ENCODE measurements around the gene PBX3.

Gene PBX3

DNA sequence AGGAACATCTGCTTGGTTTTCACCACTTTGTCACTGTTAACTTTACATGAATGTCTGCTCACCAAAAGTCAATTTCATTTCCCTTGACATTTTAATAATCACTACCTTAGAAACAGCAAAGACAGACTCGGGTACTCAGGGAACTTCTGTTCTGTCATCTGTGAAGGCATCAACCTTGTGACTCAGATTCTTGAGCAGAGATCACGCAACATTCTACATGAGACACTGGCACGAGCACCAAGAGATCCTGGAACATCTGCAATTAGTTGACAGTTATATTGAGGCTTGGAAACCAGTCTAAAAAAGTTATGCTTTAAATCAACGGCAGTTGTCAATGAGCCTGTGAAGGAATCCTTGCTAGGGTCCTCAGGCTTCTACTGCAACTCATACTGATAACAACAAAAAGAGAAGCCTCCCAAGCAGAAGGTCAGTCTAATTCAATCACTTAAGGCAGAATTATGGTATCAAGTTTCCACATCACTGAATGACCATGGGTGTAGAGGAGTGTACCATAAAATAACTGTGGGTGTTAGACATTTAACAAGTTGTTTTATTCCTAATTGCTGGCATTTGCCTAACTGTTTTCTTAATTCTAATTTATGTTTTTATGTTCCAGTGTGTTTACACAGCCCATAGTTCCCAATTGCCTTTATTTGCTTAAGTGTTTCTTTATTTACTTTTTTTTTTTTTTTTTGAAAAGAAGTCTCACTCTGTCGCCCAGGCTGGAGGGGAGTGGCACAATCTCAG lies 3.3 kb upstream of the PBX3 start:
- peaks cover 3% of the 10 kb centered on the region; the same call in 1 of the 2 replicates for H3K27me3 ChIP-seq (ENCODE audit: low read depth)
- H3K4me1 ChIP-seq = peaks cover 15% of the 10 kb centered on the region
- no peaks in the 10 kb centered on the region for H3K9me3 ChIP-seq
- in situ Hi-C loops (cut with MboI; ENCODE audit: low sequenced_read_pairs) = no loop called here
- no peak overlapping the region for H3K4me3 ChIP-seq
- DNase-seq (ENCODE audit: low spot score in 2 of 2) = no peak
- peaks cover under 1% of the 10 kb centered on the region; the same call in 1 of the 2 replicates for H3K36me3 ChIP-seq (replicated peaks)

GRCh38 chr9:125744616-125745015 lies 2.6 kb upstream of the PBX3 start:
- DNase-seq (ENCODE audit: low spot score in 2 of 2) = no peak
- Histone ChIP-seq H3K27me3 (ENCODE audit: low read depth) (peaks cover 3% of the 10 kb centered on the region; the same call in 1 of the 2 replicates), H3K9me3 (no peaks in the 10 kb centered on the region), H3K4me3 (no peak overlapping the region), H3K36me3 (replicated peaks) (peaks cover 5% of the 10 kb centered on the region; the same call in 1 of the 2 replicates), H3K4me1 (peaks cover 21% of the 10 kb centered on the region)
- in situ Hi-C loops (cut with MboI; ENCODE audit: low sequenced_read_pairs) = no loop called here

- Histone ChIP-seq H3K4me1 (peaks cover 25% of the 10 kb centered on the region), H3K4me3 (no peak overlapping the region), H3K36me3 (replicated peaks) (peaks cover 5% of the 10 kb centered on the region; the same call in 1 of the 2 replicates), H3K9me3 (no peaks in the 10 kb centered on the region), H3K27me3 (ENCODE audit: low read depth) (peaks cover 3% of the 10 kb centered on the region; the same call in 1 of the 2 replicates)
- in situ Hi-C loops (cut with MboI; ENCODE audit: low sequenced_read_pairs) = no loop called here
- no peak for DNase-seq (ENCODE audit: low spot score in 2 of 2)
Measured at GRCh38 chr9:125745018-125745417, 2.2 kb upstream of the PBX3 start.

GRCh38 chr9:125745682-125746016 lies 1.5 kb upstream of the PBX3 start:
- Histone ChIP-seq H3K36me3 (replicated peaks) (peaks cover 5% of the 10 kb centered on the region; the same call in 1 of the 2 replicates), H3K4me1 (peaks cover 26% of the 10 kb centered on the region), H3K4me3 (peak overlapping the region; percentile 30), H3K27me3 (ENCODE audit: low read depth) (peaks cover 3% of the 10 kb centered on the region; the same call in 1 of the 2 replicates), H3K9me3 (no peaks in the 10 kb centered on the region)
- in situ Hi-C loops (cut with MboI; ENCODE audit: low sequenced_read_pairs) = no loop called here
- no peak for DNase-seq (ENCODE audit: low spot score in 2 of 2)

- DNase-seq (ENCODE audit: low spot score in 2 of 2) = peak; percentile 92 to 96
- H3K27me3 ChIP-seq (ENCODE audit: low read depth) = peaks cover 3% of the 10 kb centered on the region; the same call in 1 of the 2 replicates
- in situ Hi-C loops (cut with MboI; ENCODE audit: low sequenced_read_pairs) = no loop called here
- H3K36me3 ChIP-seq (replicated peaks) = peaks cover 7% of the 10 kb centered on the region
- no peaks in the 10 kb centered on the region for H3K9me3 ChIP-seq
- peaks cover 31% of the 10 kb centered on the region for H3K4me1 ChIP-seq
- peak overlapping the region; percentile 30 for H3K4me3 ChIP-seq
Measured at GRCh38 chr9:125746017-125746773, 978 bp upstream of the PBX3 start.

DNA sequence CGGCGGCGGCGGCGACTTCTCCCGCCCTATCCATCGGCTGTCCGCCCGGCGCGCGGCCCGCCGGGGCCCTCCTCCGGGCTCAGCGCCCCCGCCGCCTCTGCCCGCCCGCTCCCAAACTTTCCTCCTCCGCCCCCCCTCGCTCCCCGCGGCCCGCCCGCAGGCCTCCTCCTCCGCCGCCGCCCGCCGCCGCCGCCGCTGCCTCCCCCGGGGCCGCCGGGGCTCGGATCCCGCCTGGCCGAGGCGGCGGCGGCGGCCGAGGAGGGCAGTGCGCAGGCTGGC lies 460 bp upstream of the PBX3 start:
- no peak overlapping the region for H3K4me3 ChIP-seq
- H3K27me3 ChIP-seq (ENCODE audit: low read depth) = peaks cover 3% of the 10 kb centered on the region; the same call in 1 of the 2 replicates
- no peak for DNase-seq (ENCODE audit: low spot score in 2 of 2)
- peaks cover 36% of the 10 kb centered on the region for H3K4me1 ChIP-seq
- no peaks in the 10 kb centered on the region for H3K9me3 ChIP-seq
- in situ Hi-C loops (cut with MboI; ENCODE audit: low sequenced_read_pairs) = no loop called here
- H3K36me3 ChIP-seq (replicated peaks) = peaks cover 11% of the 10 kb centered on the region

GRCh38 chr9:125747765-125748445 lies 732 bp downstream of the PBX3 start:
- H3K4me1 ChIP-seq = peaks cover 47% of the 10 kb centered on the region
- peaks cover 11% of the 10 kb centered on the region for H3K36me3 ChIP-seq (replicated peaks)
- in situ Hi-C loops (cut with MboI; ENCODE audit: low sequenced_read_pairs) = no loop called here
- H3K9me3 ChIP-seq = no peaks in the 10 kb centered on the region
- H3K27me3 ChIP-seq (ENCODE audit: low read depth) = peaks cover 3% of the 10 kb centered on the region; the same call in 1 of the 2 replicates
- peak overlapping the region; percentile 60 for H3K4me3 ChIP-seq
- peak in 1 of 2 experiments; percentile 43 for DNase-seq (ENCODE audit: low spot score in 2 of 2)

DNA sequence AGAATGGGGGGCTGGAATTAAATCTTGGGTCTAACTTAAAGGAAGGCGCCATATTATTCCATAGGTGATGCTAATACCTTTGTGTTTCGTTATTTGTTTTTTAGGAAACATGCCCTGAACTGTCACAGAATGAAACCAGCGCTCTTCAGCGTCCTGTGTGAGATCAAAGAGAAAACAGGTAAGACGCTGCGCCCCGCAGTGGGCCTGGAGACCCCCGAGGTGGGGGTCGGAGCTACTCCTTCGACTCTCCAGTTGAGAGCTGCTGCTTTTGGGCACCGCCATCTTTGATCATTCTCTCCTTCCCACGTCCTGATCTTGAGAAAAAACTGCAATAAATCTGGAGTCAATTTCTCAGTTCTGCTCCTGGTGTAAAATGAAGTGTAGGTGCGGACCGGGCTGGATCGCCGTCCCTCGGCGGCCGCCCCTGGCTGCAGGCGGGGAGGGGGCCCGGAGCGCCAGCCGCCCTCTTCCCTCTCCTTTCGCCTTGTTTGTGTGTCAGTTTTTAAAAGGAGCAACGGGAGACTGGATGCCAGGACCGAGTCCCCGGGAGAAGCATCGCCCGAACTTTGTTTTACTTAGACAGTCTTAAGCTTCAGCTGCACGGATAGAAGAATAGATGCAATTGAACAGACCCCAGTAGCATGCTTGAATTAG lies 1.4 kb downstream of the PBX3 start:
- in situ Hi-C loops (cut with MboI; ENCODE audit: low sequenced_read_pairs) = no loop called here

DNA sequence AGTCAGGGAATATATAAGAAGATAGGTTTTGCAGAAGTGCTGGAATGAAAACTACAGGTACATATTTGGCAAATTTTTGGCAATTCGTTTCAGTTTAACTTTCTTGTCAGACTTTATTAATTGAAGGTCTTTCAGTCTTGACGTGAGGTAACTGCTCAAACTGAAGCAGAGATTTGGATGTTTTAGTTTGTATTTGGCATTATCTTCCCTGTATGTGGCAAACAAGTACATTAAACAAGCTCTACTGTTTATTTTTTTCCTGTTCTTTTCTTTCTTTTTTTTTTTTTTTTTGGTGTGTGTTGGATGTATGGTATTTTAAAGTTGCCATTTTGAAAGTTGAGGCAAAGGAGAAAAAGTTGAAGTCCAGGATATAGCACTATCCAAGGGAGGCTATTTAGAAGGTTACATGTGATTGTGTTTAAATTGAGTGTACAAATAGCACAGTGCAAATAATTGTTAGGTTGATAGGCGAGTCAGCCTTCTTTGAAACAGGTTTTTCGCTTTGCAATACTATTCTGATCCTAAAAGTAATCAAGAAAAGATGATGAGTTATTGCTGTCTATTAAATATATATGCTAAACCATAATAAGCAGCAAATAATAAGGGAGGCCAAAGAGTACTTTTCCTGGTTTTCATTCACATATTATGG lies 2.2 kb downstream of the PBX3 start:
- H3K4me1 ChIP-seq = peaks cover 55% of the 10 kb centered on the region

More for the DNA sequence above, 1.4 kb downstream of the PBX3 start:
- peaks cover 49% of the 10 kb centered on the region for H3K4me1 ChIP-seq
- peak overlapping the region; percentile 60 for H3K4me3 ChIP-seq
- H3K36me3 ChIP-seq (replicated peaks) = peaks cover 11% of the 10 kb centered on the region
- peaks cover 3% of the 10 kb centered on the region; the same call in 1 of the 2 replicates for H3K27me3 ChIP-seq (ENCODE audit: low read depth)
- peak; percentile 21 to 37 for DNase-seq (ENCODE audit: low spot score in 2 of 2)
- H3K9me3 ChIP-seq = no peaks in the 10 kb centered on the region

GRCh38 chr9:125749951-125750626 lies 2.9 kb downstream of the PBX3 start:
- in situ Hi-C loops (cut with MboI; ENCODE audit: low sequenced_read_pairs) = no loop called here
- H3K36me3 ChIP-seq (replicated peaks) = peaks cover 11% of the 10 kb centered on the region
- no peaks in the 10 kb centered on the region for H3K9me3 ChIP-seq
- peak in 1 of 2 experiments; percentile 98 for DNase-seq (ENCODE audit: low spot score in 2 of 2)
- peak overlapping the region; percentile 60 for H3K4me3 ChIP-seq
- no peaks in the 10 kb centered on the region for H3K27me3 ChIP-seq (ENCODE audit: low read depth)
- H3K4me1 ChIP-seq = peaks cover 57% of the 10 kb centered on the region

More for the DNA sequence above, 2.2 kb downstream of the PBX3 start:
- DNase-seq (ENCODE audit: low spot score in 2 of 2) = no peak
- H3K36me3 ChIP-seq (replicated peaks) = peaks cover 11% of the 10 kb centered on the region
- H3K4me3 ChIP-seq = peak overlapping the region; percentile 60
- in situ Hi-C loops (cut with MboI; ENCODE audit: low sequenced_read_pairs) = no loop called here
- H3K27me3 ChIP-seq (ENCODE audit: low read depth) = peaks cover 3% of the 10 kb centered on the region; the same call in 1 of the 2 replicates
- no peaks in the 10 kb centered on the region for H3K9me3 ChIP-seq

DNA sequence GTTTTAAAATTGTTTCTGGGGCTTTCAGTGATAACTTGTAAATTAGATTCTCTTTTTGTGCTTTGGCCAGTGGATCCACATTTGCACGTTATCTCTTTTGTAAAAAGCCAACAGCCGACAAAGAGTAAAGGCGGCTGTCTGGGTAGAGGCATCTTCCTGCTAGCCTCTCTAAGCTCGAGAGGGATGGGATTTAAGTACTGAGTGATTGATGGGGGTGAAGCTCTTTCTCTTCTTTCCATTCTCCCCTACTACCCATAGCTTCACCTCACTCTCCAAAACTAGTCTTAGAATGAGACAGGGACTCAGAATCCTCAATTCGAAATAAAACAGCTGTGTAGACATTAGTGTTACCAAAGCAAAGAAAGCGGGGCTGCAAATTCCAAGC lies 3.4 kb downstream of the PBX3 start:
- Histone ChIP-seq H3K4me3 (no peak overlapping the region; the same call in 1 of the 2 replicates), H3K27me3 (ENCODE audit: low read depth) (no peaks in the 10 kb centered on the region), H3K9me3 (no peaks in the 10 kb centered on the region), H3K4me1 (peaks cover 57% of the 10 kb centered on the region), H3K36me3 (replicated peaks) (peaks cover 11% of the 10 kb centered on the region)
- peak in 1 of 2 experiments; percentile 74 for DNase-seq (ENCODE audit: low spot score in 2 of 2)
- in situ Hi-C loops (cut with MboI; ENCODE audit: low sequenced_read_pairs) = no loop called here

GRCh38 chr9:125752070-125752628 lies 5.0 kb downstream of the PBX3 start:
- Histone ChIP-seq H3K4me1 (peaks cover 66% of the 10 kb centered on the region), H3K36me3 (replicated peaks) (peaks cover 11% of the 10 kb centered on the region), H3K27me3 (ENCODE audit: low read depth) (no peaks in the 10 kb centered on the region), H3K9me3 (no peaks in the 10 kb centered on the region), H3K4me3 (no peak overlapping the region)
- DNase-seq (ENCODE audit: low spot score in 2 of 2) = peak; percentile 51 to 85
- in situ Hi-C loops (cut with MboI; ENCODE audit: low sequenced_read_pairs) = no loop called here

Measured in HAP-1 (cell line).